ENCODE data around the gene ASB4.

DNA sequence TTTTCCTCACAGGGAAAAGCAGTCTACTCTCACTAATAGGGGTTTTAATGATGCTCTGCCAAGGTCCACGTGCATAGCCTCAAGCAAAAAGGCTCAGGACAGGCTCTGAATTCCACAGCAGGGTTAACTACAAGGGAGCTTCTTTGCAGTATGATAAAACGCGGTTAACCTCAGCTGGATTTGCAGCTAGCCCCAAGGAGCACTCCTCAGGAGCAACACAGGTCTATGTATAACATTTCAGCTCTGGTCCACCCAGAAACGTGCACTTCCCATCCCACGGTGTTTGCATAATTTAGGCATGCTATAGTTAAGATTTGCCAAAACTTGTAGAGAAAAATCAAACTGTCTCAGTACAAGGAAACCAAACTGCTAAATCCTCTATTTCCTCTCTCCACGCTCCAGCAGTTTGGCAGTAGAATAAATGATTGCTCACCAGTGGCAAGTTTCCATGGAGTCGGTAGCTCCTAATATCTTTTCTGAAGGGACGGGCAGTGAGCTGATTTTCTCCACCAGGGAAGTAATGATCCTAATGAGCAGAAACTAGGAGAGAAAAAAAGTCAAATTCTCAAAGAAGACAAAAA, 13.1 kb upstream of the ASB4 start:
- TF ChIP-seq POLR2AphosphoS5 (IDR thresholded peaks at IDR 0.05; ENCODE audit: low read depth, low read length) (no peak), TAF1 (IDR thresholded peaks at IDR 0.05; ENCODE audit: borderline replicate concordance, low read depth, low read length) (no peak)
